ENCODE data around the gene GPALPP1. TPM values are rescaled to one million over a fixed set of nuclear protein-coding genes. Genes with fewer than 3 reads are reported as not detected.

The GPALPP1 gene
- total RNA-seq, 1 donor from 2014 or later: 32.9 TPM

GRCh38 chr13:44989941-44990340 lies 603 bp downstream of the GPALPP1 start:
- Mint-ChIP-seq H3K27ac (ENCODE audit: unreplicated experiment) (peak overlapping the region; percentile 100), H3K27me3 (ENCODE audit: low read depth) (no peaks in the 10 kb centered on the region), H3K4me1 (peaks cover 47% of the 10 kb centered on the region), H3K36me3 (ENCODE audit: low read depth) (peaks cover 2% of the 10 kb centered on the region), H3K9me3 (no peaks in the 10 kb centered on the region), H3K4me3 (peak overlapping the region; percentile 99)
- DNase-seq (ENCODE audit: low read depth, low spot score): no peak
- no peak for TF ChIP-seq CTCF (conservative IDR thresholded peaks at IDR 0.05)

- Mint-ChIP-seq H3K36me3 (ENCODE audit: low read depth) (no peaks in the 10 kb centered on the region), H3K9me3 (no peaks in the 10 kb centered on the region), H3K4me3 (no peak overlapping the region), H3K4me1 (peaks cover 5% of the 10 kb centered on the region), H3K27me3 (ENCODE audit: low read depth) (no peaks in the 10 kb centered on the region), H3K27ac (ENCODE audit: unreplicated experiment) (no peak overlapping the region)
- no peak for DNase-seq (ENCODE audit: low read depth, low spot score)
- TF ChIP-seq CTCF (conservative IDR thresholded peaks at IDR 0.05): no peak
Observed at GRCh38 chr13:45003417-45003816, 14.1 kb downstream of the GPALPP1 start.

- H3K27ac Mint-ChIP-seq (ENCODE audit: unreplicated experiment): no peak overlapping the region
Observed at GRCh38 chr13:45004096-45004495, 14.8 kb downstream of the GPALPP1 start.

GRCh38 chr13:45007225-45007624 lies 17.9 kb downstream of the GPALPP1 start:
- Mint-ChIP-seq H3K4me3 (no peak overlapping the region), H3K27ac (ENCODE audit: unreplicated experiment) (no peak overlapping the region), H3K27me3 (ENCODE audit: low read depth) (no peaks in the 10 kb centered on the region), H3K9me3 (no peaks in the 10 kb centered on the region), H3K36me3 (ENCODE audit: low read depth) (peaks cover 5% of the 10 kb centered on the region), H3K4me1 (peaks cover 5% of the 10 kb centered on the region)
- no peak for DNase-seq (ENCODE audit: low read depth, low spot score)
- no peak for TF ChIP-seq CTCF (conservative IDR thresholded peaks at IDR 0.05)

More at GRCh38 chr13:45004096-45004495, 14.8 kb downstream of the GPALPP1 start:
- TF ChIP-seq CTCF (conservative IDR thresholded peaks at IDR 0.05): no peak
- DNase-seq (ENCODE audit: low read depth, low spot score): no peak
- Mint-ChIP-seq H3K4me1 (peaks cover 5% of the 10 kb centered on the region), H3K9me3 (no peaks in the 10 kb centered on the region), H3K36me3 (ENCODE audit: low read depth) (no peaks in the 10 kb centered on the region), H3K4me3 (no peak overlapping the region), H3K27me3 (ENCODE audit: low read depth) (no peaks in the 10 kb centered on the region)

- Mint-ChIP-seq H3K4me1 (peaks cover 5% of the 10 kb centered on the region), H3K27ac (ENCODE audit: unreplicated experiment) (no peak overlapping the region), H3K9me3 (no peaks in the 10 kb centered on the region), H3K36me3 (ENCODE audit: low read depth) (peaks cover 5% of the 10 kb centered on the region), H3K27me3 (ENCODE audit: low read depth) (no peaks in the 10 kb centered on the region), H3K4me3 (no peak overlapping the region)
- no peak for TF ChIP-seq CTCF (conservative IDR thresholded peaks at IDR 0.05)
- DNase-seq (ENCODE audit: low read depth, low spot score): no peak
Observed at GRCh38 chr13:45007823-45008222, 18.5 kb downstream of the GPALPP1 start.

- H3K4me3 Mint-ChIP-seq: no peak overlapping the region
- H3K4me1 Mint-ChIP-seq: no peaks in the 10 kb centered on the region
- H3K27me3 Mint-ChIP-seq (ENCODE audit: low read depth): no peaks in the 10 kb centered on the region
- no peaks in the 10 kb centered on the region for H3K9me3 Mint-ChIP-seq
- no peak for DNase-seq (ENCODE audit: low read depth, low spot score)
- no peak for TF ChIP-seq CTCF (conservative IDR thresholded peaks at IDR 0.05)
- H3K36me3 Mint-ChIP-seq (ENCODE audit: low read depth): peaks cover 8% of the 10 kb centered on the region
- no peak overlapping the region for H3K27ac Mint-ChIP-seq (ENCODE audit: unreplicated experiment)
Observed at GRCh38 chr13:45011198-45011597, 21.9 kb downstream of the GPALPP1 start.

Data from neural crest cell (in vitro differentiated cells).